HG03159 (cell line): ENCODE measurements around the gene NCDN.
"Not testable (repeated sequence)": the region's sequence is repeated elsewhere in the genome, so short reads cannot be mapped to it uniquely, and the experiment has no call there.

ENCODE experiments used
- ATAC-seq: cut with Tn5 transposase; IDR thresholded peaks from one replicate; pipeline ENCODE4 v1.9.1; 2021; ENCODE audit warnings: mild to moderate bottlenecking, moderate library complexity; ENCODE audit not compliant: unreplicated experiment

The NCDN gene

GRCh38 chr1:35568975-35569395 lies 11.4 kb downstream of the NCDN start:
- ATAC-seq: no peak

- no peak for ATAC-seq
Measured at GRCh38 chr1:35569936-35570335, 12.3 kb downstream of the NCDN start.

- ATAC-seq: no peak
Measured at GRCh38 chr1:35570589-35571137, 13.1 kb downstream of the NCDN start.

GRCh38 chr1:35571263-35571662 lies 13.7 kb downstream of the NCDN start:
- ATAC-seq: no peak

- no peak for ATAC-seq
Measured at GRCh38 chr1:35572296-35572695, 14.7 kb downstream of the NCDN start.

GRCh38 chr1:35573198-35574124 lies 15.9 kb downstream of the NCDN start, which contains the start of gene TFAP2E:
Gene TFAP2E, plus strand, starts transcription at chr1:35573314. Its CDS starts 264 bp downstream, at chr1:35573578.
- no peak for ATAC-seq

GRCh38 chr1:35574125-35574654 lies 16.6 kb downstream of the NCDN start:
- ATAC-seq: no peak

- no peak for ATAC-seq
Measured at GRCh38 chr1:35574655-35575415, 17.2 kb downstream of the NCDN start.

GRCh38 chr1:35575416-35575958 lies 17.9 kb downstream of the NCDN start:
- ATAC-seq: no peak

- no peak for ATAC-seq
Measured at GRCh38 chr1:35576061-35576765, 18.6 kb downstream of the NCDN start.

GRCh38 chr1:35576766-35577070 lies 19.1 kb downstream of the NCDN start:
- not testable (repeated sequence) for ATAC-seq

GRCh38 chr1:35577071-35577998 lies 19.7 kb downstream of the NCDN start:
- peak; percentile 70 for ATAC-seq

- no peak for ATAC-seq
Measured at GRCh38 chr1:35580949-35581388, 23.4 kb downstream of the NCDN start.

- ATAC-seq: not testable (repeated sequence)
Measured at GRCh38 chr1:35581621-35582020, 24.0 kb downstream of the NCDN start.

GRCh38 chr1:35585281-35585680 lies 27.7 kb downstream of the NCDN start:
- no peak for ATAC-seq

GRCh38 chr1:35585805-35586204 lies 28.2 kb downstream of the NCDN start:
- ATAC-seq: not testable (repeated sequence)

GRCh38 chr1:35586808-35587207 lies 29.2 kb downstream of the NCDN start:
- no peak for ATAC-seq

- ATAC-seq: no peak
Measured at GRCh38 chr1:35587736-35588135, 30.1 kb downstream of the NCDN start.

GRCh38 chr1:35588197-35588910 lies 30.8 kb downstream of the NCDN start:
- no peak for ATAC-seq
